GM19438 (cell line): Measurements from ENCODE around the gene SFXN2.

Experiments used
- ATAC-seq: cut with Tn5 transposase; IDR thresholded peaks from one replicate; pipeline ENCODE4 v1.9.1; 2021; ENCODE audit warnings: low read depth; ENCODE audit not compliant: unreplicated experiment

SFXN2 gene

GRCh38 chr10:102773320-102773719, 58.9 kb downstream of the SFXN2 start:
- ATAC-seq: no peak

- no peak for ATAC-seq
These were observed 59.5 kb downstream of the SFXN2 start for GRCh38 chr10:102773986-102774385.

- ATAC-seq: no peak
These were observed 60.9 kb downstream of the SFXN2 start for GRCh38 chr10:102775201-102775934.

- ATAC-seq: no peak
These were observed 61.7 kb downstream of the SFXN2 start for GRCh38 chr10:102775935-102776669.

- no peak for ATAC-seq
These were observed 62.5 kb downstream of the SFXN2 start for GRCh38 chr10:102776779-102777456.

GRCh38 chr10:102777711-102778453, 63.4 kb downstream of the SFXN2 start:
- no peak for ATAC-seq

GRCh38 chr10:102778781-102779180, 64.3 kb downstream of the SFXN2 start:
- ATAC-seq: no peak

GRCh38 chr10:102779680-102780526, 65.5 kb downstream of the SFXN2 start:
- ATAC-seq: no peak

- no peak for ATAC-seq
These were observed 66.0 kb downstream of the SFXN2 start for GRCh38 chr10:102780527-102780808.

GRCh38 chr10:102781090-102781920, 66.9 kb downstream of the SFXN2 start:
- ATAC-seq: no peak

- no peak for ATAC-seq
These were observed 67.6 kb downstream of the SFXN2 start for GRCh38 chr10:102781921-102782557.

GRCh38 chr10:102782673-102783551, 68.5 kb downstream of the SFXN2 start:
- ATAC-seq: no peak

- no peak for ATAC-seq
These were observed 69.1 kb downstream of the SFXN2 start for GRCh38 chr10:102783568-102783967.

GRCh38 chr10:102785818-102786217, 71.4 kb downstream of the SFXN2 start:
- no peak for ATAC-seq

- no peak for ATAC-seq
These were observed 77.4 kb downstream of the SFXN2 start for GRCh38 chr10:102791754-102792395.
